GM19043 (cell line): Measurements from ENCODE around the gene CDC42BPB.

ENCODE experiments used
- ATAC-seq: cut with Tn5 transposase; IDR thresholded peaks from one replicate; pipeline ENCODE4 v1.9.1; 2021; ENCODE audit warnings: low read depth; ENCODE audit not compliant: unreplicated experiment

Gene CDC42BPB

DNA sequence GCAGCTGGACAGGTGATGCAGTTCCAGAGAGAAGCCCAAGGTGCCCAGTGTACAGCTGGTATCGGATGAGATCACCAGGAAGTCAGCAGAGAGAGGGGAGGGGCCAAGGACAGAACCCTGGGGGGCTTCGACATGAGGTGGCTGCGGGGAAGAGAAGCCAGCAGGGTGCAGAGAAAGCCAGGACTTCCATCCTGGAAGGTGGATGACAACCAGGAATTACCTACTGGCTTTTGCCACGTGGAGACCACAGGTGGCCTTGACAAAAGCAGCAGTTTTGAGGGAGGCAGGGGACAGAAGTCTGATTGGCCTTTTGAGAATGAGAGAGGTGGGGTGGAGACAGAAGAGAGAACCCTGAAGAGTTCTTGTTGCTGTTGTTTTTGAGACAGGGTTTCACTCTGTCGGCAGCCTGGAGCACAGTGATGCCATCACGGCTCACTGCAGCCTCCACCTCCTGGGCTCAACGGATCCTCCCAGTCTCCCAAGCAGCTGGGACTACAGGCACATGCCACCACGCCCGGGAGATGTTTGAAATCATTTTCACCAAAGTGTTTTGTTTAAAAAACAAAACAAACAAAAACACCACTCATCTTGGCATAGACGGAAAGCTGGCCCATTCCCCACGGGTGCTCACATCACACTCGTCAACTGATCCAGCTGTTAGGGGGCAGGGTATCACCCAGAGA, 35.2 kb downstream of the CDC42BPB start:
- ATAC-seq = no peak

- ATAC-seq = no peak
Measured at GRCh38 chr14:103021684-103022001, 35.7 kb downstream of the CDC42BPB start.

GRCh38 chr14:103020271-103021170, 36.8 kb downstream of the CDC42BPB start:
- no peak for ATAC-seq

- no peak for ATAC-seq
Measured at GRCh38 chr14:103019826-103020225, 37.5 kb downstream of the CDC42BPB start.

GRCh38 chr14:103019236-103019635, 38.1 kb downstream of the CDC42BPB start:
- no peak for ATAC-seq

DNA sequence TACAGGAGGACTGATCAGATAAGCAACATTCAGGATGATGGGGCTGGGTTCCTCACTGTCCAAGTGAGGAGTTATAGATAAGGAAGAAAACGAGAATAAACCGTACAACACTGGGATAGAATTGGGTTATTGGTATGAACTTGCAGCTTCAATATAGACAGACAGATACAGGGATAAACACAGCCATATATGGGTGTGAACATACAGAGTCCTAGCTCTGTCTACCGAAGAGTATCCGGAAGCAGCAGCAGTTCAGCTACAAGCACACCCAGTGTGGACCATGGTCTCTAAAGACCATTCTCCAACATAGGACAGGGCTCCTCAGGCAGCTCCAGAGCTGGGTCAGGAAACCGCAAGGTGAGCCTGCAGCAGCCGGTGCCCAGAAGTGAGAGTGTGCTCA, 40.8 kb downstream of the CDC42BPB start:
- ATAC-seq = no peak

DNA sequence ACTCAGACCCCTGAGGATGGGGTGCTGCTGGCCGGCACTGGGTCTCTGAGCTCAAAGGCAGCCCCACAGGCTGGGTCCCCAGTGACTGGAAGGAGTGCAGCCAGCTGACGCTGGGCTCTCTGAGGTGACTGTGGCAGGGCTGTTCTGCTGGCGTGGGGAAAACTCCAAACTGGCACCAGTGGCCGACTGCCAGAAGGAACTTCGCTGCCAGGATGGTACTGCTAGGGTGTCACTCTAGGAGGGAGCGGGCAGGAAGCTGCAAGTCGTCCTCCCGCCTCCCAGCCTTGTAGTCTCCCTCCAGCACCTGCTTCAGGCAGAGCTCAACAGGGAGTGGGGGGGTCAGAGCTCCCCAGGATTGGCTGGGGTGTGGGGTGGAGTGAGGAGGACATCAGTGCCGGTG, 41.3 kb downstream of the CDC42BPB start:
- no peak for ATAC-seq

GRCh38 chr14:103015426-103015825, 41.9 kb downstream of the CDC42BPB start:
- no peak for ATAC-seq

GRCh38 chr14:103014466-103015228, 42.7 kb downstream of the CDC42BPB start:
- no peak for ATAC-seq

- no peak for ATAC-seq
Measured at GRCh38 chr14:103013028-103013427, 44.3 kb downstream of the CDC42BPB start.

GRCh38 chr14:103009559-103009958, 47.8 kb downstream of the CDC42BPB start:
- no peak for ATAC-seq

- no peak for ATAC-seq
Measured at GRCh38 chr14:103008768-103009357, 48.5 kb downstream of the CDC42BPB start.

DNA sequence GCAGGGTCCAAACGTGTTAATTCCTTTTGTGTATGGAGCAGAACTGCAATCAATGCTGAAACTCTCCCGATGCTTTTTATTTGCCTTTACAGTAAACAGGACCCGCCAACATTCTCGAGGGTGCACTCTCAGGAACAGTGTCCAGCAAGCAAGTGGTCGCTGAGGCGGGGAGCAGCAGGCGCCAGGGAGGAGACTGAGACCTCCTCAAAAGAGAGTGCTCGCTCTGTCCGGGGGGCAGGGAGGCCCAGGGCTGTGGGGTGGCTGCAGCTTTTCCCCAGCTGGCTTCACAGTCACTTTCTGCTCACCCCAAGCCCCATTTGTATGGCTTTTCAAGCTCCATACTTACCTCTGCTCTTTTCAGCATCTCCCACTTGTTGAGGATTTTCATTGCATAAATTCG, 49.2 kb downstream of the CDC42BPB start:
- no peak for ATAC-seq

DNA sequence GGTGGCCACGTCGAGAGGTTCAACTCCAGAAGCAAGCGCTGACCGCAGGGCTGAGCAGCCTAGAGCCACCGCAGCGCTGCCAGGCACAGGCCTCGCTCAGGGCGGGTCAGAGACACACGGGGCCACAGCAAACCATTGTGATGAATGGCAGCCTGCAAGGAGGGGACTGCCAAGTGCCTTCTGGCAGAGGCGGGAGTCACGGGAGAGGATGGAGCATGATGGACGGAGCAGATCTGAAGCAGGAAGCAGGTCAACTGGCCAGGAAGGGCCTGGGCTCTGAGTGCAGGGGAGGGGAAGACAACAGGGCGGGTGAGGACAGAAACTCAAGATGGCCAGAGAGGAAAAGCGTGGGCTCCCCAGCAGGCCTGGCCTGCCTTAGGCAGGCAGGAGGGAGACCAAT, 49.8 kb downstream of the CDC42BPB start:
- ATAC-seq = no peak

GRCh38 chr14:103006991-103007520, 50.3 kb downstream of the CDC42BPB start:
- ATAC-seq = no peak

DNA sequence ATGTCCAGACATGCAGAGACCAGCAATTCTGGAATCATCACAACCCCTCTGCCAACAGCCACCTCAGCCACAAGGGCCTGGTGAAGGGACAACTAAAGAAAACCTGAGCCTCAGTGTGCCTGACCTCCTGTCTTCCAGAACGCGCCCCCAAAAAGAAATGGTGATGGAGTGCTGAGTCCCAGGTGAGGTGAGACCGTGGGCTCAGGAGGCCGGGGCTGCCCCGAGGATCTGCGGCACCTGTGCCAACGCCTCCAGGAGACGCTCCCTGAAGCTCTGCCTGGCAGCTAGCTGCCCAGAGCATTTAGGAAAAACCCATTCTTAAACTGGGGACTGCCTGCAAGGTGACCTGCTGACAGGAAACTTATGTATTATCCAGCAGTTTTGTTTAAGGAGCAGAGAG, 51.2 kb downstream of the CDC42BPB start:
- ATAC-seq = no peak

- ATAC-seq = no peak
Measured at GRCh38 chr14:103003850-103004249, 53.5 kb downstream of the CDC42BPB start.

DNA sequence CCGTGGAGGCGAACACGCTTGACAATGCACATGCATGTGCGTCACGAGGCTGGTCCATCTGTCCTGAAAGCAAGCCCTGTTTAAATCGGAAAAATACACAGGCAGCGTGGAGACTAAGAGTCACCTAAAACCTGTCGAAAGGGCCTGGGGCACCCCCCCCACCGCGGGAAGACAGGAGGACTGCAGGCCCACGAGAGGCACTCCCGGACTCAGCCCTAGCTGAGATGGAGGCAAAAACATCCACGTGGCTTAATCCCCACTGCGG, 54.1 kb downstream of the CDC42BPB start:
- ATAC-seq = no peak

- no peak for ATAC-seq
Measured at GRCh38 chr14:103002578-103003350, 54.6 kb downstream of the CDC42BPB start.
